Measurements from ENCODE around the gene PRDM16.

The PRDM16 gene

GRCh38 chr1:3053986-3054385, 15.0 kb upstream of the PRDM16 start:
- no peak for DNase-seq (ENCODE audit: low read depth)

- DNase-seq (ENCODE audit: low read depth): no peak
Measured at GRCh38 chr1:3054474-3054873, 14.5 kb upstream of the PRDM16 start.

- DNase-seq (ENCODE audit: low read depth): no peak
Measured at GRCh38 chr1:3055051-3055450, 14.0 kb upstream of the PRDM16 start.

- DNase-seq (ENCODE audit: low read depth): no peak
Measured at GRCh38 chr1:3056641-3057040, 12.4 kb upstream of the PRDM16 start.

- no peak for DNase-seq (ENCODE audit: low read depth)
Measured at GRCh38 chr1:3058263-3059030, 10.6 kb upstream of the PRDM16 start.

GRCh38 chr1:3060127-3060526, 8.9 kb upstream of the PRDM16 start:
- no peak for DNase-seq (ENCODE audit: low read depth)

- DNase-seq (ENCODE audit: low read depth): no peak
Measured at GRCh38 chr1:3060601-3061551, 8.1 kb upstream of the PRDM16 start.

- DNase-seq (ENCODE audit: low read depth): no peak
Measured at GRCh38 chr1:3061566-3061965, 7.4 kb upstream of the PRDM16 start.

- no peak for DNase-seq (ENCODE audit: low read depth)
Measured at GRCh38 chr1:3061981-3062615, 6.9 kb upstream of the PRDM16 start.

- no peak for DNase-seq (ENCODE audit: low read depth)
Measured at GRCh38 chr1:3062616-3063378, 6.2 kb upstream of the PRDM16 start.

GRCh38 chr1:3063379-3064295, 5.4 kb upstream of the PRDM16 start:
- no peak for DNase-seq (ENCODE audit: low read depth)

- DNase-seq (ENCODE audit: low read depth): no peak
Measured at GRCh38 chr1:3064296-3064850, 4.6 kb upstream of the PRDM16 start.

- no peak for DNase-seq (ENCODE audit: low read depth)
Measured at GRCh38 chr1:3064901-3065300, 4.1 kb upstream of the PRDM16 start.

- no peak for DNase-seq (ENCODE audit: low read depth)
Measured at GRCh38 chr1:3065396-3065795, 3.6 kb upstream of the PRDM16 start.

GRCh38 chr1:3065797-3066196, 3.2 kb upstream of the PRDM16 start:
- DNase-seq (ENCODE audit: low read depth): no peak

GRCh38 chr1:3066250-3066711, 2.7 kb upstream of the PRDM16 start:
- no peak for DNase-seq (ENCODE audit: low read depth)

- no peak for DNase-seq (ENCODE audit: low read depth)
Measured at GRCh38 chr1:3066826-3067225, 2.2 kb upstream of the PRDM16 start.

GRCh38 chr1:3067301-3067670, 1.7 kb upstream of the PRDM16 start:
- DNase-seq (ENCODE audit: low read depth): no peak

- no peak for DNase-seq (ENCODE audit: low read depth)
Measured at GRCh38 chr1:3067671-3068563, 1.1 kb upstream of the PRDM16 start.
